Measurements from ENCODE around the gene IDH3B. TPM values are rescaled to one million over a fixed set of nuclear protein-coding genes. Genes with fewer than 3 reads are reported as not detected.
A peak's percentile ranks its signal among the peaks of the same experiment; 100 is the strongest.

Gene IDH3B
- total and polyA plus RNA-seq, 2 of the 13 experiments (the other 11 are each of a cell fraction or from before 2014, with no cell fraction given), result 215 to 254 TPM

- peak; percentile 81; the same call in 1 of the 2 replicates for TF ChIP-seq UBTF (CRISPR knock-in tag; IDR thresholded peaks at IDR 0.05)
- peak; percentile 96 for TF ChIP-seq ASH2L (IDR thresholded peaks at IDR 0.05; ENCODE audit: insufficient read length, low read depth, low read length)
- TF ChIP-seq FOXO1 (CRISPR knock-in tag; IDR thresholded peaks at IDR 0.05), result peak; percentile 83
- peak; percentile 84; the same call in 1 of the 2 replicates for TF ChIP-seq ZFP62 (CRISPR knock-in tag; IDR thresholded peaks at IDR 0.05)
- TF ChIP-seq ZNF543 (CRISPR knock-in tag; IDR thresholded peaks at IDR 0.05), result no peak; the same call in 1 of the 2 replicates
- TF ChIP-seq CENPX (CRISPR knock-in tag; IDR thresholded peaks at IDR 0.05), result no peak
- TF ChIP-seq ZNF235 (CRISPR knock-in tag; IDR thresholded peaks at IDR 0.05; ENCODE audit: borderline replicate concordance), result no peak; the same call in 1 of the 2 replicates
- no peak for TF ChIP-seq NPAS2 (CRISPR knock-in tag; IDR thresholded peaks at IDR 0.05; ENCODE audit: borderline replicate concordance)
- TF ChIP-seq JUND (CRISPR knock-in tag; IDR thresholded peaks at IDR 0.05), result peak; percentile 69; the same call in 1 of the 2 replicates
- TF ChIP-seq ZNF720 (CRISPR knock-in tag; IDR thresholded peaks at IDR 0.05), result peak; percentile 60; the same call in 1 of the 2 replicates
- 0 out of 2 replicates have a peak, but pooled peaks have one; percentile 42 for TF ChIP-seq XBP1 (CRISPR knock-in tag; IDR thresholded peaks at IDR 0.05)
- TF ChIP-seq NFKB2 (CRISPR knock-in tag; IDR thresholded peaks at IDR 0.05; ENCODE audit: borderline replicate concordance), result peak; percentile 84; the same call in 1 of the 2 replicates
- TF ChIP-seq, protein P1, sequence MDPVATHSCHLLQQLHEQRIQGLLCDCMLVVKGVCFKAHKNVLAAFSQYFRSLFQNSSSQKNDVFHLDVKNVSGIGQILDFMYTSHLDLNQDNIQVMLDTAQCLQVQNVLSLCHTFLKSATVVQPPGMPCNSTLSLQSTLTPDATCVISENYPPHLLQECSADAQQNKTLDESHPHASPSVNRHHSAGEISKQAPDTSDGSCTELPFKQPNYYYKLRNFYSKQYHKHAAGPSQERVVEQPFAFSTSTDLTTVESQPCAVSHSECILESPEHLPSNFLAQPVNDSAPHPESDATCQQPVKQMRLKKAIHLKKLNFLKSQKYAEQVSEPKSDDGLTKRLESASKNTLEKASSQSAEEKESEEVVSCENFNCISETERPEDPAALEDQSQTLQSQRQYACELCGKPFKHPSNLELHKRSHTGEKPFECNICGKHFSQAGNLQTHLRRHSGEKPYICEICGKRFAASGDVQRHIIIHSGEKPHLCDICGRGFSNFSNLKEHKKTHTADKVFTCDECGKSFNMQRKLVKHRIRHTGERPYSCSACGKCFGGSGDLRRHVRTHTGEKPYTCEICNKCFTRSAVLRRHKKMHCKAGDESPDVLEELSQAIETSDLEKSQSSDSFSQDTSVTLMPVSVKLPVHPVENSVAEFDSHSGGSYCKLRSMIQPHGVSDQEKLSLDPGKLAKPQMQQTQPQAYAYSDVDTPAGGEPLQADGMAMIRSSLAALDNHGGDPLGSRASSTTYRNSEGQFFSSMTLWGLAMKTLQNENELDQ (CRISPR knock-in tag; IDR thresholded peaks at IDR 0.05; ENCODE audit: borderline replicate concordance), result no peak
- TF ChIP-seq ZNF609 (CRISPR knock-in tag; IDR thresholded peaks at IDR 0.05; ENCODE audit: borderline replicate concordance), result peak; percentile 50; the same call in 1 of the 2 replicates
- peak; percentile 99 for TF ChIP-seq POLR2AphosphoS5 (IDR thresholded peaks at IDR 0.05; ENCODE audit: low read depth, low read length)
- 0 out of 2 replicates have a peak, but pooled peaks have one; percentile 33 for TF ChIP-seq RBAK (CRISPR knock-in tag; IDR thresholded peaks at IDR 0.05)
- TF ChIP-seq NR2C2 (CRISPR knock-in tag; IDR thresholded peaks at IDR 0.05; ENCODE audit: borderline replicate concordance), result peak; percentile 89
Measured at GRCh38 chr20:2663887-2664719, at the start of gene IDH3B (continued).

Measured in HepG2 (cell line).